ENCODE measurements around the gene RCC1.

DNA sequence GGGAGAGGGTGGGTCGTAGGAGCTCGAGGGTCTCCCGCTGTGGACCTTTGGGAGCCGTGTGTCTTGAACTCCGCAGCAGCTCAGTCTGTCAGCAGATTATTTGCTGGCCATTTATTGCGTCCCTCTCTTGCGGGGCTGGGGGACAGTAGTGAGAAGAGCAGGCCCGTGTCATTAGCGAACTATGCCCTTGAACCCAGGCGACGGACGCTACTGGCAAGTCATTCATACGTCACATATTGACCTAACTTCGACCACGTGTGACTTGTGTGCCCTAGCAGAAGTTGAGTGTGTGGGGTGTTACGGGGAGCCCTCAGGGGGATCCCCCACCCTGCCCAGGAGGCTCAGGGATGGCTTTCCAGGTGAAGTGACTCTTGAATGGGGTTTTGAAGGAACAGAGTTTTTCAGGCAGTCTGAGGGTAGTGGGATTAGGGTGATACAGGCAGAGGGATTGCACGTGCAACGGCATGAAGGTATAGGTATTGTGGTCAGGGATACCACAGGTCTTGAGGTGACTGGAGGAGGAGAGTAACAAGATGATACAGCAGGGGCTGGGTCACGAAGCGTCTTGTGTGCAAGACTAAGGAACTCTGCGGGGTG, 13.0 kb downstream of the RCC1 start:
- TF ChIP-seq, protein P1, sequence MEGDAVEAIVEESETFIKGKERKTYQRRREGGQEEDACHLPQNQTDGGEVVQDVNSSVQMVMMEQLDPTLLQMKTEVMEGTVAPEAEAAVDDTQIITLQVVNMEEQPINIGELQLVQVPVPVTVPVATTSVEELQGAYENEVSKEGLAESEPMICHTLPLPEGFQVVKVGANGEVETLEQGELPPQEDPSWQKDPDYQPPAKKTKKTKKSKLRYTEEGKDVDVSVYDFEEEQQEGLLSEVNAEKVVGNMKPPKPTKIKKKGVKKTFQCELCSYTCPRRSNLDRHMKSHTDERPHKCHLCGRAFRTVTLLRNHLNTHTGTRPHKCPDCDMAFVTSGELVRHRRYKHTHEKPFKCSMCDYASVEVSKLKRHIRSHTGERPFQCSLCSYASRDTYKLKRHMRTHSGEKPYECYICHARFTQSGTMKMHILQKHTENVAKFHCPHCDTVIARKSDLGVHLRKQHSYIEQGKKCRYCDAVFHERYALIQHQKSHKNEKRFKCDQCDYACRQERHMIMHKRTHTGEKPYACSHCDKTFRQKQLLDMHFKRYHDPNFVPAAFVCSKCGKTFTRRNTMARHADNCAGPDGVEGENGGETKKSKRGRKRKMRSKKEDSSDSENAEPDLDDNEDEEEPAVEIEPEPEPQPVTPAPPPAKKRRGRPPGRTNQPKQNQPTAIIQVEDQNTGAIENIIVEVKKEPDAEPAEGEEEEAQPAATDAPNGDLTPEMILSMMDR (IDR thresholded peaks at IDR 0.05), result no peak
- no peak for TF ChIP-seq POLR2A (IDR thresholded peaks at IDR 0.05)
